Skeletal muscle cell (primary cell): Measurements from ENCODE around the gene PASK.

Source experiments
- DNase-seq: peaks from one replicate; pipeline ENCODE4 v3.0.0-alpha.2; 2010; ENCODE audit warnings: low read depth
- H3K4me3 ChIP-seq: 2 replicates; pipeline ENCODE4 v1.5.1; 2011; ENCODE audit warnings: low read depth, mild to moderate bottlenecking, control low read depth, low read length, moderate library complexity

The PASK gene

GRCh38 chr2:241150660-241151530 is 1.6 kb upstream of the PASK start:
- H3K4me3 ChIP-seq: peak overlapping the region; percentile 81
- DNase-seq: no peak

GRCh38 chr2:241149925-241150659 is 820 bp upstream of the PASK start, which contains the start of gene PPP1R7:
Gene PPP1R7, plus strand, starts transcription at chr2:241150467. Its CDS starts 29 bp downstream, at chr2:241150496.
- DNase-seq: peak; percentile 70
- peak within 1 kb of the TSS; percentile 81 for H3K4me3 ChIP-seq

- no peak for DNase-seq
- peak overlapping the region; percentile 81 for H3K4me3 ChIP-seq
Observed at GRCh38 chr2:241149675-241149924, 328 bp upstream of the PASK start.

- H3K4me3 ChIP-seq: peak overlapping the region; percentile 81
- no peak for DNase-seq
Observed at GRCh38 chr2:241148239-241148638, 1.0 kb downstream of the PASK start.

- H3K4me3 ChIP-seq: no peak overlapping the region
- no peak for DNase-seq
Observed at GRCh38 chr2:241147336-241147735, 1.9 kb downstream of the PASK start.

GRCh38 chr2:241146286-241146685 is 3.0 kb downstream of the PASK start:
- no peak overlapping the region for H3K4me3 ChIP-seq
- no peak for DNase-seq

- no peak for DNase-seq
- H3K4me3 ChIP-seq: no peak overlapping the region
Observed at GRCh38 chr2:241142593-241142992, 6.7 kb downstream of the PASK start.

- no peak overlapping the region for H3K4me3 ChIP-seq
Observed at GRCh38 chr2:241142063-241142462, 7.2 kb downstream of the PASK start.

GRCh38 chr2:241141214-241141770 is 8.0 kb downstream of the PASK start:
- H3K4me3 ChIP-seq: no peak overlapping the region
- DNase-seq: no peak

More at GRCh38 chr2:241142063-241142462, 7.2 kb downstream of the PASK start:
- DNase-seq: no peak

GRCh38 chr2:241140445-241140840 is 8.8 kb downstream of the PASK start:
- H3K4me3 ChIP-seq: no peak overlapping the region

GRCh38 chr2:241139531-241140444 is 9.5 kb downstream of the PASK start:
- DNase-seq: no peak
- H3K4me3 ChIP-seq: no peak overlapping the region

More at GRCh38 chr2:241140445-241140840, 8.8 kb downstream of the PASK start:
- DNase-seq: no peak

- DNase-seq: no peak
- H3K4me3 ChIP-seq: no peak overlapping the region
Observed at GRCh38 chr2:241138471-241138870, 10.8 kb downstream of the PASK start.

- no peak overlapping the region for H3K4me3 ChIP-seq
- DNase-seq: no peak
Observed at GRCh38 chr2:241137276-241138190, 11.7 kb downstream of the PASK start.

- no peak overlapping the region for H3K4me3 ChIP-seq
- no peak for DNase-seq
Observed at GRCh38 chr2:241136661-241137260, 12.5 kb downstream of the PASK start.

- DNase-seq: no peak
- H3K4me3 ChIP-seq: no peak overlapping the region
Observed at GRCh38 chr2:241136191-241136590, 13.1 kb downstream of the PASK start.

- DNase-seq: no peak
- no peak overlapping the region for H3K4me3 ChIP-seq
Observed at GRCh38 chr2:241135737-241136136, 13.5 kb downstream of the PASK start.

GRCh38 chr2:241134711-241135110 is 14.6 kb downstream of the PASK start:
- no peak for DNase-seq
- no peak overlapping the region for H3K4me3 ChIP-seq

- no peak for DNase-seq
- H3K4me3 ChIP-seq: no peak overlapping the region
Observed at GRCh38 chr2:241133436-241133820, 15.8 kb downstream of the PASK start.
